HG03025 (cell line): ENCODE measurements around the gene ATAD3C.
"Not testable (repeated sequence)": the region's sequence is repeated elsewhere in the genome, so short reads cannot be mapped to it uniquely, and the experiment has no call there.

Experiments used
- ATAC-seq: cut with Tn5 transposase; IDR thresholded peaks from one replicate; pipeline ENCODE4 v1.9.1; 2021; ENCODE audit warnings: mild to moderate bottlenecking, moderate library complexity; ENCODE audit not compliant: unreplicated experiment, low FRiP score

ATAD3C gene

DNA sequence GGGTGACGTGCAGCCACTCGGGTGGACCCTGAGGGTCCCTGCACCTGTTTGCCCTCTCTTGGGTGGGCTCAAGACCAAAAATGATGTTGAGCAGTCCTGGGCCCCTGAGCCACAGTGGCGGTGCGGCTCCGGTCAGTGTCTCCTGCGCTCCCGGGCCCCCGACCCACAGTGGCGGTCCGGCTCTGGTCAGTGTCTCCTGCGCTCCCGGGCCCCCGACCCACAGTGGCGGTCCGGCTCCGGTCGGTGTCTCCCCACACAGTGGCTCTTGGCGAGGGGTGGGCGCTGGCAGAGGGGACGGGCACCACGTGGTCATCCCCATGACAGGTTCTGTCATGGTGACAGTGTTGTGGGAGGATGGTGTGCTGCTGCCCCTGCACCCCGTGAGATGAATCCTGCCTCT is 44.8 kb downstream of the ATAD3C start:
- ATAC-seq, result not testable (repeated sequence)

DNA sequence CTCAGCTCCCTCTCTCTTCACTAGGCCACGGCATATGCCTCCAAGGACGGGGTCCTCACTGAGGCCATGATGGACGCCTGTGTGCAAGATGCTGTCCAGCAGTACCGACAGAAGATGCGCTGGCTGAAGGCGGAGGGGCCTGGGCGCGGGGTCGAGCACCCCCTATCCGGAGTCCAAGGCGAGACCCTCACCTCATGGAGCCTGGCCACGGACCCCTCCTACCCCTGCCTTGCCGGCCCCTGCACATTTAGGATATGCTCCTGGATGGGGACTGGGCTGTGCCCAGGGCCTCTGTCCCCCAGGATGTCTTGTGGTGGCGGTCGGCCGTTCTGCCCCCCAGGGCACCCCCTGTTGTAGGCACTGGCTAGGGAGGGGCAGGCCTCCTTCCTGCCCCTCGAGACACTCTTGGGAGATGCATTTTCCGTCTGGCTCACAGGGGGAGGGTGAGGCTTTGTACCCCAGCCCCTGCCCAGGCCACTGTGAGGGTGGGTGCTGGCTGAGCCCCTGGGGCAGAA is 46.0 kb downstream of the ATAD3C start:
- not testable (repeated sequence) for ATAC-seq

DNA sequence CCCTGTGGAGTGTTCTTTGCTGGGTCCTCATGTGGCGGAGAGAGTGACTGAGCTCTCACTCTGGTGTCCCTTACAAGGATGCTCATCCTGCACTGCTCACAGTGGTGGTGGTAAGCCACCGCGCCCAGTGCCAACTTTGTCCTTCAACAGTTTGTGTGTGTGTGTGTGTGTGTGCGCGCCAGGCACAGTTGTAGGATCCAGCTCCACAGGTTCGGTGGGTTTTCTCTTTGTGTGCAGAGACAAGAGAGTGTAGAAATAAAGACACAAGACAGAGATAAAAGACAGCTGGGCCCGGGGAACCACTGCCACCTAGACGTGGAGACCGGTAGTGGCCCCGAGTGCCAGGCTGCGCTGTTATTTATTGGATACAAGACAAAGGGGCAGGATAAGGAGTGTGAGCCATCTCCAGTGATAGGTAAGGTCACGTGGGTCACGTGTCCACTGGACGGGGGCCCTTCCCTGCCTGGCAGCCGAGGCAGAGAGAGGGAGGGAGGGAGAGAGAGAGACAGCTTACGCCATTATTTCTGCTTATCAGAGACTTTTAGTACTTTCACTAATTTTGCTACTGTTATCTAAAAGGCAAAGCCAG is 55.4 kb downstream of the ATAD3C start:
- not testable (repeated sequence) for ATAC-seq

DNA sequence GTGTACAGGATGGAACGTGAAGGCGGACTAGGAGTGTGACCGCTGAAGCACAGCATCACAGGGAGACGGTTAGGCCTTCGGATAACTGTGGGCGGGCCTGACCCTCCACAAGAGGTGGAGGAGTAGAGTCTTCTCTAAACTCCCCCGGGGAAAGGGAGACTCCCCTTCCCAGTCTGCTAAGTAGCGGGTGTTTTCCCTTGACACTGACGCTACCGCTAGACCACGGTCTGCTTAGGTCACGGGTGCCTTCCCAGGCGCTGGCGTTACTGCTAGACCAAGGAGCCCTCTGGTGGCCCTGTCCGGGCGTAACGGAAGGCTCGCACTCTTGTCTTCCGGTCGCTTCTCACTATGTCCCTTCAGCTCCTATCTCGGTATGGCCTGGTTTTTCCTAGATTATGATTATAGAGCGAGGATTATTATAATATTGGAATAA is 55.9 kb downstream of the ATAD3C start:
- not testable (repeated sequence) for ATAC-seq

DNA sequence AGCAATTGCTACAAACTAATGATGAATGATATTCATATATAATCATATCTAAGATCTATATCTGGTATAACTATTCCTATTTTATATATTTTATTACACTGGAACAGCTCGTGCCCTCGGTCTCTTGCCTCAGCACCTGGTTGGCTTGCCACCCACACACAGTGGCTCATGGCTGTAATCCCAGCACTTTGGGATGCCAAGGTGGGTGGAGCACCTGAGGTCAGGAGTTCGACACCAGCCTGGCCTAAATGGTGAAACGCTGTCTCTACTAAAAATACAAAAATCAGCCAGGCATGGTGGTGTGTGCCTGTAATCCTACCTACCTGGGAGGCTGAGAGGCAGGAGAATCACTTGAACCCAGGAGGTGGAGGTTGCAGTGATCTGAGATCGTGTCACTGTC is 56.3 kb downstream of the ATAD3C start:
- ATAC-seq, result not testable (repeated sequence)

DNA sequence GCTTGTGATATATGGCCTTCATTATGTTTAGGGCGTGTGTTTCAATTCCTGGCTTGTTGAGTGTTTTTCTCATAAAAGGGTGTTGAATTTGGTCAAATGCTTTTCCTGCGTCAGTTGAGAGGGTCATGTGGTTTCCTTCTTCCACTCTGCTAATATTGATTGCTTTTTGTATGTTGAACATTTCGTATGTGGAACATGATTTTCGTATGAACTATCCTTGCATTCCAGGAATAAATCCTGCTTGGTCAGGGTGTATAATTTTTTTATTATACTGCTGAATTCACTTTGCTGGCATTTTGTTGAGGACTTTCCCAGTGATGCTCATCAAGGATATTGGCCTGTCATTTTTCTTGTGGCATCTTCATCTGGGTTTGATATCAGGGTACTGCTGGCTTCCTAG is 57.8 kb downstream of the ATAD3C start:
- ATAC-seq, result no peak

DNA sequence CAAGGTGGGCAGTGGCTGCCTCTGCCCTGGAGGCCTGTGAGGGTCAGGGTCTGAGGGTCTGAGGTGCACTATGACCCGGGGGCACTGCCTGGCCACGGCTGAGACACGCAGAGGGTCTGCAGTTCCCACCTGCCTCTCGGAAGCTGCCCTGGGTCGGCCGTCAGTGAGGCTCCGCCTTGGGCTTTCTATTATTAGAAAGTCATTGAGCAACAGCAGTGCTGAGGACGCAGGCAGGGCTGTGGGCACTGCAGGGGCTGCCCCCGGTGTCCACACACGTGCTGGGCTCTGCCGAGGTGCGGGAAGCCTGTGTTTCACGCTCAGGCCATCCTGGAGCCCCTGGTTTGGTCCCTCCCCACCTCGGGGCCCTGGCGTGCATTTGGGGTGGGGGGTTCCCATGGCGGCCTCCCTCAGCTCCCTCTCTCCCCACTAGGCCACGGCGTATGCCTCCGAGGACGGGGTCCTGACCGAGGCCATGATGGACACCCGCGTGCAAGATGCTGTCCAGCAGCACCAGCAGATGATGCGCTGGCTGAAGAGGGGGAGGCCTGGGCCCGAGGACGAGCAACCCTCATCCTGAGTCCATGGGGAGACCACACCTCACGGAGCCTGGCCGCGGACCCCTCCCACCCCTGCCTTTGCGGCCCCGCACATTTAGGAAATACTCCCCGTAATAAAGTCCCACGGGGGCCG is 59.4 kb downstream of the ATAD3C start:
- not testable (repeated sequence) for ATAC-seq

DNA sequence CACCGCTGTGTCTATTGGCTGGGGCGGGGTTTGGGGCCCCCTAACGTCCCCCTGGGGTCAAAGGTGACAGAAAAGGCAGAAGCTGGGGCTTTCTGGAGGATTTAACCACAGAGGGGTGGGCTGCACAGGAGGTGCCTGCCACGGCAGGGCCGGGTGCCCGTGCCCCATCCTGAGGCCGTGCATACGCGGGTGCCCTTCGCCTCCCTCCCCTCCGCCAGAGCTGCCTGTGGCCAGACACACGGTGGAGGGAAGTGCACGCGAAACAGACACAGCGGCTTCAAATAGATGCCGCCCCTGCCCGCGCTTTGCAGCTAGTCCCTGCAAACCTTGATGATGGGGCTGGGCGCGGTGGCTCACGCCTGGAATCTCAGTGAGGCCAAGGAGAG is 60.0 kb downstream of the ATAD3C start:
- ATAC-seq, result not testable (repeated sequence)

DNA sequence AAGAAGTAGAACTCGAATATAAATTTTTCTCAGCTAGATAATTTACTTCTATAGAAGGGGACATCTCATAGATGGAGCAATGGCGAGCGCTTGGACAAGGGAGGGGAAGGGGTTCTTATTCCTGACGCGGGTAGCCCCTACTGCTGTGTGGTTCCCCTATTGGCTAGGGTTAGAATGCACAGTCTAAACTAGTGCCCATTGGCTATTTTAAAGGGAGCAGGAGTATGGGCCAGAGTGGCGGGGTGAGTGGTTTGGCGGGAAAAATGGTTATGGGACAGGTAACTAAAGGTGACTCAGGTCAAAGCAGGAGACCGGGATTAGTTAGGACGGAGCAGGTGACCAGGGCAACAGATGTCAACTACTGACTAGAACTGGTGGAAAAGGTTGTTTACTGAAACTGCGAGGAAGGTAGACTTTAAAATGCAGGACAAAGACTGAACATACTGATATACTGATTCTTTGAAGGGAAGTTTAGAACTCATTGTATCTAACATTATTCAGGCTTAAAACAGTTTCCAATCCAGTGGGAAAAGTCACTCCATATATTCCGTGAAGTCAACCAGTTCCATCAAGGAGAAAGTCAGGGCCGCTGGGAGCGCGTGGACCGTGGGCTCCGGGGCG is 61.5 kb downstream of the ATAD3C start:
- no peak for ATAC-seq

DNA sequence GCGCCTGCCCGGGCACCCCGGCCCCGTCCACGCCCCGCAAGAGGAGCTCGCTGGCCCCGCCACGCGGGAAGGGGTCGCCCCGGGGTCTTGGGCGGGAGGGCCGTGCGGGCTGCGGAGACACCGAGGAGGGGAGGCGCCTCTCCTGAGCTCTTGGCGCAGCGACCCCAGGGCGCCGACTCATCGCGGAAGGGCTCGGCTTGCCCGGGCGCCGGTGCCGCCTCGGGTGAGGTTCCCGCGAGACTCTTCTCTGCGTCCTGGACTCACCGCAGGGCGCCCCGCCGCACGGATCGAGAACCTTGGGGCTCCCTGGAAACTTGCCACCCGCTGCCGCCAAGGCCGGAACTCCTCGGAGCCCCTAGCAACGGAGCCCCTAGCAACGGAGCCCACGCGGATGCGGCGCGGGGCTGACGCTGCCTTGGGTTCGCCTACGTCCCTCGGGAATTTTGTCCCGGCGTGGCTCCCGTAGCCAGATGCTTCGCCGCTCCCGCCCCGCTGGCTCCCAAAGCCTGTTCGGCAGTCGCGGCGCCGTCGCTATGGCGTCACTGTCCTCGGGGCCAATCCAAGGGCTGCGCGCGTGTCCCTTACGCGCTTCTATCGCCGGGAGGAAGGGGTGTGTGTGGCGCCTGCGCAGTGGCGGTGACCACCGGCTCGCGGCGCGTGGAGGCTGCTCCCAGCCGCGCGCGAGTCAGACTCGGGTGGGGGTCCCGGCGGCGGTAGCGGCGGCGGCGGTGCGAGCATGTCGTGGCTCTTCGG is 62.2 kb downstream of the ATAD3C start, which contains the start of gene ATAD3A:
ATAD3A (plus strand) TSS at position 630 of the 753 bp plus-strand sequence; CDS start at position 737, 107 bp downstream.
- ATAC-seq, result peak; percentile 76

DNA sequence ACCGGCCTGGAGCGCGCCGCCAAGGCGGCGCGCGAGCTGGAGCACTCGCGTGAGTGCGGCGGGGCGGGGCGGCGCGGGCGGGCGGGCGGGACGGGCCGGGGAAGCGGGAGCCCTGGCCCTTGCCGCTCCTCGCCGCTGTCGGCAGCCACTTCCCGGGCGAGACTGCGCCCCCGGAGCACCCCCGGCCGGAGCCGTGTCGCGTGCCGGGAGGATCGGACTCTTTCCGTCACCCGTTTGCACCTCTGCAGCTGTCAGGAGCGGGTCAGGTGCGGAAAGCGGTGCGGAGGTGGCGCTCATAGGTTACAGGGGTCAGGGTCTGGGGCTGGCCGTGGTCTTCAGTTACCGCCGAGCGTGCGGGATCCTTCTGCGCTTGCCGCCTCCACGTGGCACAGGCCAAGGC is 62.9 kb downstream of the ATAD3C start:
- peak; percentile 7 for ATAC-seq

DNA sequence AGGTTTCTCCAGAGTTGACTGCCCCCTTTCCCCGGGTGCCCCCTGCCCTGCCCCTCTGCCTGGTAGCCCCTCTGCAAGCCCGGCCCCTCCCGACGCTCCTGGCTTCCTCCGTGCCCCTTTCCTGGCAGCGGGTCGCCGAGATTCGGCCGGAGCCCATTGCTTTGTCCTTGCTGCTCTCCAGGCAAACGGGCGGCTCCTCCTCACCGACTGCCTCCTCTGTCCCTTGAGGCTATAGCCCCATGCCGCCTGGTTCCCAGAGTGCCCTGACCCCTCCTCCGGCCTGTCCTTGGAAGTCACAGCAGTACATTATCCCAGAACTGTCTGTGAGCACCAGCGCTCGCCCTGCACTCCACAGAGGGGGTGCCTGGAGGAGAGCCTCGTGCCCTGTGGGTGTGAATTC is 64.2 kb downstream of the ATAD3C start:
- not testable (repeated sequence) for ATAC-seq

DNA sequence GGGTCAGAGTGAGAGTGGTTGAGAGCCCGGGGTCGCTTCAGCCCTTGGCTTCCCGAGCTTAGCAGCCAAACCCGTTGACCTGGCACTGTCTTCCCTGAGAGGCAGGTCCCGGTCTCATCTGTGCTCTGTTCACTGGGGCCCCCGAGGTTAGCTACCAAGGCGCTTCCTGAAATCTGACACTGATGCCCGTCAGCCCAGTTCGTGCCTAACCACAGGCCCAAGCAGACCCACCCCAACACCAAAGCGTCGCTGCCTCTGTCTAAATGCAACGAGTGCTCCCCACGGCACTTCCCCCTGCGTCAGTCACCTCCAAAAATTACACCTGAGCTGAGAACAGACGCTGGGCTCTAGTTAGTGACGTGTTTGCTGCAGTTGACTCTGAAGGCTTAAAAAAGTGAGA is 64.9 kb downstream of the ATAD3C start:
- not testable (repeated sequence) for ATAC-seq

DNA sequence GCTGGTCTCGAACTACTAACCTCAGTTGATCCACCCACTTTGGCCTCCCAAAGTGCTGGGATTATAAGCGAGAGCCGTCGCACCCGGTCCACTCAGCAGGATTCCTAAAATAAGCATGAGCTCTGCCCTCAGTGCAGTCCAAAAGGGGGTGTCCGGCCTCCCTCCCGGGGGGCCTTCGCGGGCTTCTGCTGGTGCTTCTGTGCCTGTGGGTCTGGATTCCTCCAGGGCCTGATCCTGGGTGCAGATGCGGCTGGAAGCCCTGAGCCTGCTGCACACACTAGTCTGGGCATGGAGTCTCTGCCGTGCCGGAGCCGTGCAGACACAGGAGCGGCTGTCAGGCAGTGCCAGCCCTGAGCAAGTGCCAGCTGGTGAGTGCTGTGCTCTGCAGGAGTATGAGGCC is 67.4 kb downstream of the ATAD3C start:
- not testable (repeated sequence) for ATAC-seq

DNA sequence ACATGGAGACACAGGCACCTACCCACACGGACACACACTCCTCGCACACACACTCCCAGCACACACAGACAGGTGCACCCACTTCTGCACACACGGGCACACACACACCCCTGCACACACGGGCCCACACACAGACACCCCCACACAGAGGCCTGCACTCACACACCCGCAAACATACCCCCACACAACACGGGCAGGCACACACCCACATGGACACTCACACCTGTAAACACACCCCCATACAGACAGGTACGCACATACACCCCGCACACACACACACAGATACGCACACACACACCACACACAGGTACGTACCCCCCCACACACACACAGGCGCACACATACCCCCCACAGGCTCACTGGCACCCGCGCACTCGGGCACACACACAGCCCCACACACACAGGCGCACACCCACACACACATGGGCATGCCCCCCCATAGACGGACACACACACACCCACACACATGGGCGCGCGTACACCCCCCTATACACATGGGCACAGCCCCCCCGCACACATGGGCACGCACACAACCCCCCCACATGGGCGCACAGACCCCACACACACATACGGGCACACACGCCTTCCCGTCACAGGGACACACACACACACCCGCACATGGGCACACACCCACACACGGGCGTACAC is 68.6 kb downstream of the ATAD3C start:
- ATAC-seq, result no peak

DNA sequence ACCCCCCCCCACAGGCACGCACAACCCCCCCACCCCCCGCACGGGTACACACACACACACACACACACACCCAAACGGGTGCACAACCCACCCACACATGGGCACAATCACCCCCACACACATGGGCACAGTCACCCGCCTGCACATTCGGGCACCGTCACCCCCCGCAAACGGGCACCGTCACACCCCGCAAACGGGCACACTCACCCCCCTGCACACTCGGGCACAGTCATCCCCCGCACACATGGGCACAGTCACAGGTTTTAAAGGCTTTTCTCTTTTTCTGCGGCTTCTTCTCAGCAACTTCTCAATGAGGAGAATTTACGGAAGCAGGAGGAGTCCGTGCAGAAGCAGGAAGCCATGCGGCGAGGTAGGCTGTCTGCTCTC is 69.1 kb downstream of the ATAD3C start:
- not testable (repeated sequence) for ATAC-seq
